Type B pancreatic cell (in vitro differentiated cells): ENCODE results near the gene RNF11. TPM values are rescaled to one million over a fixed set of nuclear protein-coding genes. Genes with fewer than 3 reads are reported as not detected.

Experiments used
- DNase-seq: peaks from one replicate; pipeline ENCODE4 v3.0.0; 2021; ENCODE audit warnings: mixed read lengths; ENCODE audit not compliant: unreplicated experiment; ENCODE audit errors: extremely low spot score
- H3K27ac Mint-ChIP-seq: 2 replicates; pipeline ENCODE4 v1.8.0; 2021; ENCODE audit warnings: mild to moderate bottlenecking, mixed read lengths
- H3K27me3 Mint-ChIP-seq: 2 replicates; pipeline ENCODE4 v1.8.0; 2021; ENCODE audit warnings: mixed read lengths
- H3K36me3 Mint-ChIP-seq: 2 replicates; pipeline ENCODE4 v1.8.0; 2021; ENCODE audit warnings: mixed read lengths
- H3K4me1 Mint-ChIP-seq: one replicate; pipeline ENCODE4 v1.8.0; 2021; ENCODE audit warnings: mixed read lengths; ENCODE audit not compliant: unreplicated experiment
- H3K4me3 Mint-ChIP-seq: 2 replicates; pipeline ENCODE4 v1.8.0; 2021; ENCODE audit warnings: mild to moderate bottlenecking, mixed read lengths
- H3K9me3 Mint-ChIP-seq: 2 replicates; pipeline ENCODE4 v1.8.0; 2021; ENCODE audit warnings: mixed read lengths
- total RNA-seq: library from RNA; stranded (reverse); gene quantifications from 2 replicates; pipeline ENCODE4 v1.2.1, GENCODE V29; 2021; ENCODE audit warnings: low replicate concordance
- TF ChIP-seq, protein P1 (sequence below): fragments of 200-600 bp; sonication (generic); conservative IDR thresholded peaks from 2 replicates; pipeline ENCODE4 v1.5.0; 2021; ENCODE audit warnings: antibody characterized with exemption, mild to moderate bottlenecking

RNF11 gene
- total RNA-seq, 1 donor from 2014 or later = 61.8 TPM

DNA sequence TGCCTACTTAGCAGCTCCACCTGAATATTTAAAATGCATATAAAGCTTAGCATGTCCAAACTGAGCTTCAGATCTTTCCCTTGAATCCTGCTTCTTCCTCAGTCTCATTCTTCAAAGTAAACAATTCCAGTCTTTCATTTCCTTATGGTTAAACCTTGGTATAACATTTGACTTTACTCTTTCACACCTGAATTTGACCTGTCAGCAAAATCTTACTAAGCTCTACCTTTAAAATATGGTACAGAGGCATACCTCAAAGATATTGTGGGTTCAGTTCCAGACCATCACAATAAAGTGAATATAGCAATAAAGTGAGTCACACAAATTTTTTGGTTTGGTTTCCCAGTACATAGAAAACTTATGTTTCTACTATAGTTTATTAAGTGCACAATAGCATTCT is 42.5 kb upstream of the RNF11 start:
- no peak overlapping the region for H3K4me3 Mint-ChIP-seq
- TF ChIP-seq, protein P1, sequence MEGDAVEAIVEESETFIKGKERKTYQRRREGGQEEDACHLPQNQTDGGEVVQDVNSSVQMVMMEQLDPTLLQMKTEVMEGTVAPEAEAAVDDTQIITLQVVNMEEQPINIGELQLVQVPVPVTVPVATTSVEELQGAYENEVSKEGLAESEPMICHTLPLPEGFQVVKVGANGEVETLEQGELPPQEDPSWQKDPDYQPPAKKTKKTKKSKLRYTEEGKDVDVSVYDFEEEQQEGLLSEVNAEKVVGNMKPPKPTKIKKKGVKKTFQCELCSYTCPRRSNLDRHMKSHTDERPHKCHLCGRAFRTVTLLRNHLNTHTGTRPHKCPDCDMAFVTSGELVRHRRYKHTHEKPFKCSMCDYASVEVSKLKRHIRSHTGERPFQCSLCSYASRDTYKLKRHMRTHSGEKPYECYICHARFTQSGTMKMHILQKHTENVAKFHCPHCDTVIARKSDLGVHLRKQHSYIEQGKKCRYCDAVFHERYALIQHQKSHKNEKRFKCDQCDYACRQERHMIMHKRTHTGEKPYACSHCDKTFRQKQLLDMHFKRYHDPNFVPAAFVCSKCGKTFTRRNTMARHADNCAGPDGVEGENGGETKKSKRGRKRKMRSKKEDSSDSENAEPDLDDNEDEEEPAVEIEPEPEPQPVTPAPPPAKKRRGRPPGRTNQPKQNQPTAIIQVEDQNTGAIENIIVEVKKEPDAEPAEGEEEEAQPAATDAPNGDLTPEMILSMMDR = no peak

DNA sequence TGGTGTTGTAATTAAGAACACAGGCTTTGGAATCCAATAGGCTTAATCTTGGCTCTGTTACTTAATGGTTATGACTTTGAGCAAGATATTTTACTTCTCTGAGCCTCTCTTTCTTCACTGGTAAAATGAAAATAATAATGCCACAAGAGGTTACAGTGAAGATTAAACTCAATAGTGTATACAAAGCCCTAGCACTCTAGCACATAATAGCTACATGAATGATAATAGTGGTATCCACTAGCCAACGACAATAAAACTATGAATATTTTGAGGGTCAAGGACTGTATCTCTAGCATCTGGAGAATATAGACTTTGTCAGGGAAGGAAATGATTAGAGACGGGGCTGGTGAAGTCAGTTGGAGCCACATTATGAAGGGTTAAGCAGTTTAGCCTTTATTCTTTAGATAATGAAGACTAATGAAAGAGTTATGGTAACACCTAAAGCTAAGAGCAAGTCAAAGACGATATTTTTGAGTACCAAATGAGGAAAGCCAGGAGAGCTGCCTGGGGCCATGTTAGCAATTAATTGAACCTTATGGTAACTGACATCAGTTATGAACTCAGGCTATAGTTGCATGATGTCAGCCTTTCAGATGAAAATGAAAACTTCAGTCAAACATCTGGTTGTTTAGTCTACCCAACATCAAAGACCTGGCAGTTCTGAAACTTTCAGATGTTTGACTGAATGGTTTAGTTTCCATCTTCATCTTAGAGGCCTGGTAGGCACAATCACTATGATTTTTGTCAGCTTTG is 32.8 kb upstream of the RNF11 start:
- Mint-ChIP-seq H3K36me3 (no peaks in the 10 kb centered on the region), H3K4me1 (no peaks in the 10 kb centered on the region), H3K4me3 (no peak overlapping the region), H3K27me3 (no peaks in the 10 kb centered on the region), H3K9me3 (no peaks in the 10 kb centered on the region), H3K27ac (no peak overlapping the region)
- TF ChIP-seq, protein P1 = no peak
- no peak for DNase-seq

More for the DNA sequence above, 42.5 kb upstream of the RNF11 start:
- Mint-ChIP-seq H3K4me1 (no peaks in the 10 kb centered on the region), H3K27ac (no peak overlapping the region), H3K36me3 (no peaks in the 10 kb centered on the region), H3K27me3 (no peaks in the 10 kb centered on the region), H3K9me3 (no peaks in the 10 kb centered on the region)
- DNase-seq = no peak

DNA sequence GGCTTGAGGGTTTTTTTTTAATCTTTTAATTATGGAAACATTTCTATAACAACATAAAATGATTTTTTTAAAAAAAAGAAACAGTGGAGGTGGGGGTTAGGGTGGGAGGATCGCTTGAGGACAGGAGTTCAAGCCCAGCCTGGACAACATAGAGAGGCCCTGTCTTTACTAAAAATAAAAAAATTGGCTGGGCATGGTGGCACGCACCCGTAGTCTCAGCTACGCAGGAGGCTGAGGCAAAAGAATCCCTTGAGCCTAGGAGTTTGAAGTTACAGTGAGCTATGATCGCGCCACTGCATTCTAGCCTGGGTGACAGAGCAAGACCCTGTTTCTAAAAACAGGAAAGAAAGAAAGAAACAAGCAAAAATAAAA is 32.2 kb upstream of the RNF11 start:
- Mint-ChIP-seq H3K4me1 (no peaks in the 10 kb centered on the region), H3K27me3 (no peaks in the 10 kb centered on the region), H3K27ac (no peak overlapping the region), H3K36me3 (no peaks in the 10 kb centered on the region), H3K4me3 (no peak overlapping the region), H3K9me3 (no peaks in the 10 kb centered on the region)
- no peak for DNase-seq
- TF ChIP-seq, protein P1 = no peak

DNA sequence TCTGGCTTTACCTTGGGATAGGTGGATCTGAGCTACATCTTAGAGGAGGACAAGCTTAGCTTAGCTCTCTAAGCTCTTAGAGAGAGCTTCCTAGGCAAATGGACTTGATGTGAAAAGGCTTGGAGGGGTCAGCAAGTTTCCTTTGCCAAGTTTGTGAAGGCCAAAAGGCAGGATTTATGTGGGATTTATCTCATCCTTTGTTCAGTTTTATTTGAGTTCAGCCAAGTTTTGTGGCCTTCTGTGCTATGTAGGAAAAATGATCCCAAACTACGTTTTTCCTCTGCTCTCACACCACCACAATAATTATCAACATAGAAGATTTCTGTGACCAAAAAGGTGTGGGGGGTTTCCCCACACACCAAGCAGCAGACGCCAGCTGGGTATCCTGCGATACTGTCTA is 26.0 kb upstream of the RNF11 start:
- no peaks in the 10 kb centered on the region for H3K36me3 Mint-ChIP-seq
- H3K27me3 Mint-ChIP-seq = no peaks in the 10 kb centered on the region
- no peaks in the 10 kb centered on the region for H3K9me3 Mint-ChIP-seq
- no peak for DNase-seq
- no peak overlapping the region for H3K27ac Mint-ChIP-seq
- H3K4me1 Mint-ChIP-seq = no peaks in the 10 kb centered on the region
- TF ChIP-seq, protein P1 = no peak
- H3K4me3 Mint-ChIP-seq = no peak overlapping the region

DNA sequence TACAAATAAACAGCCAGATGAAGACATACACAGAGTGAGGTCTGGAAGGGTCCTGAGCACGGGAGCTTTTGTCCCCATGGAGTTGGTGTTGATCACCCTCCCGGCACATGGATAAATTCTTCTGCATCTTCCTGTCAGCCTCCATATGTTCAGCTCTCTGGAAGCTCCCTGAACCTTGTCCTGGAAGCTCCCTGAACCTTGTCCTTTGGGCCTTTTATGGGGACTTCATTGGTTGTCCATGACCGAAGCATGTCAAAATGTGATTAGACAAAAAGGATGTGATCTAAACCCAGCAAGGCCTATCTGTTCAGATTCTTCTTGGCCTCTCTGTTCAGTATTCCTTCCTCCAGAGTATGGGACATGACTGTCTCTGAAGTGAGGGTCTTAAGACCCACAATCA is 25.4 kb upstream of the RNF11 start:
- DNase-seq = no peak
- Mint-ChIP-seq H3K27ac (no peak overlapping the region), H3K27me3 (no peaks in the 10 kb centered on the region), H3K4me1 (no peaks in the 10 kb centered on the region), H3K9me3 (no peaks in the 10 kb centered on the region), H3K36me3 (no peaks in the 10 kb centered on the region), H3K4me3 (no peak overlapping the region)
- TF ChIP-seq, protein P1 = no peak
